Measurements from ENCODE around the gene SOX18. TPM values are rescaled to one million over a fixed set of nuclear protein-coding genes. Genes with fewer than 3 reads are reported as not detected.

The SOX18 gene
- total and polyA plus RNA-seq, 8 donors, result 0.58 to 26.6 (median 8.7) TPM

DNA sequence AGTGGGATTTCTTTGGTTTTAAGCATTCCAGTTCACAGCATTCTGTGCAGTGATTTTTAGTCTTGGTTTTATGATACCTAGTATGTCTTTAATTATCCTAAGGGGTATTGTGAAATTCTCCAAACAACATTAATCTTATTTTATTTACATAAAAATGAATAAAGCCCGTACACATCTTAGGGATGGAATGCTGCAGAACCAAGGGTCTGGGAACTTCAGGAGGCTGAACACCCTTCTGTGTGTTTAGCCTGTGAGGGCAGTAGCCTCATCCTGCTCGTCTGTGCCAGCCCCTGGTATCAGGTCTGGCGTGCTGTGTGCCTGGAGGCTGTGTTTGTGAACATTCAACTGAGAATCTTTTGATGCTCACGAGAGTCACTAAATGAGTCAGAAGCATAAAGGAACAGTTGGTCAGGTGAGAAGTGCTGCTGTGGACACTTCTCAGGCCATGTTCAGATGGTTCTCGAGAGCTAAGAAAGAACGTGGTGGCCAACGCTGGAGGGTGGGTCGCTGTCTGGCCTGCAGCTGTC is 38.7 kb downstream of the SOX18 start:
- Histone ChIP-seq H3K36me3 (peaks cover 41 to 91% (median 89%) of the 10 kb centered on the region in 4 donors), H3K9me3 (no peaks in the 10 kb centered on the region), H3K27ac (no peak overlapping the region), H3K4me3 (no peak overlapping the region), H3K27me3 (no peaks in the 10 kb centered on the region), H3K4me1 (no peaks in the 10 kb centered on the region)
- 85 to 91% (median 88%) methylated on average over 8 of the region's 8 CpGs for WGBS, 5 donors
- TF ChIP-seq POLR2A (IDR thresholded peaks at IDR 0.05) (no peak), EP300 (IDR thresholded peaks at IDR 0.05) (no peak), POLR2AphosphoS5 (IDR thresholded peaks at IDR 0.05) (no peak)
- TF ChIP-seq, protein P1, sequence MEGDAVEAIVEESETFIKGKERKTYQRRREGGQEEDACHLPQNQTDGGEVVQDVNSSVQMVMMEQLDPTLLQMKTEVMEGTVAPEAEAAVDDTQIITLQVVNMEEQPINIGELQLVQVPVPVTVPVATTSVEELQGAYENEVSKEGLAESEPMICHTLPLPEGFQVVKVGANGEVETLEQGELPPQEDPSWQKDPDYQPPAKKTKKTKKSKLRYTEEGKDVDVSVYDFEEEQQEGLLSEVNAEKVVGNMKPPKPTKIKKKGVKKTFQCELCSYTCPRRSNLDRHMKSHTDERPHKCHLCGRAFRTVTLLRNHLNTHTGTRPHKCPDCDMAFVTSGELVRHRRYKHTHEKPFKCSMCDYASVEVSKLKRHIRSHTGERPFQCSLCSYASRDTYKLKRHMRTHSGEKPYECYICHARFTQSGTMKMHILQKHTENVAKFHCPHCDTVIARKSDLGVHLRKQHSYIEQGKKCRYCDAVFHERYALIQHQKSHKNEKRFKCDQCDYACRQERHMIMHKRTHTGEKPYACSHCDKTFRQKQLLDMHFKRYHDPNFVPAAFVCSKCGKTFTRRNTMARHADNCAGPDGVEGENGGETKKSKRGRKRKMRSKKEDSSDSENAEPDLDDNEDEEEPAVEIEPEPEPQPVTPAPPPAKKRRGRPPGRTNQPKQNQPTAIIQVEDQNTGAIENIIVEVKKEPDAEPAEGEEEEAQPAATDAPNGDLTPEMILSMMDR (IDR thresholded peaks at IDR 0.05), result no peak
- intact Hi-C loops (cut with DNase I; ENCODE audit: low total_unique reads), result no loop called here
- DNase-seq, result no peak

DNA sequence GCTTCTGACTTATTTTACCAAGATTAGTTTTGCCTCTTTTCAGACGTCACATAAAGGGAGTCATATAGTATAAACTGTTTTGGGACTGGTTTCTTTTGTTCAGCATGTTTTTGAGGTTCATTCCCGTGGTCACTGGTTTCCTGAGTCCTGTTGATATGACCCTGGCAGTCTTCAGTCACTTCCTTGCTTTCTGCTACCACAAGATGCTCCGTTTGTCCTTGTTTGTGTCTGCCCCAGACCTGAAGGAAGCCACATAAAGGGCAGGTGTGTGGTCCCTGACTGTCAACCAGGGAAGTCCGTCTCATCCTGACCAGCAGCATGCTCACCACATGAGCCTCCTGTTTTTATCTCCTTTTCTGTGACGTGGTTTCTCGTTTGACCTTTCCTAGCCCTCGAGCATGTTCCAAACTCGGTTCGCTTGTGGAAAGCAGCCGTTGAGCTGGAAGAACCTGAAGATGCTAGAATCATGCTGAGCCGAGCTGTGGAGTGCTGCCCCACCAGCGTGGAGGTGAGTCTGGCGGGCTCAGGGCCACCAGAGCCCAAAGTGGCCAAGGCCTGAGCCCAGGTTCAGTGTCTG is 39.5 kb downstream of the SOX18 start:
- Histone ChIP-seq H3K4me1 (no peaks in the 10 kb centered on the region), H3K4me3 (no peak overlapping the region), H3K27ac (no peak overlapping the region), H3K36me3 (peaks cover 41 to 91% (median 89%) of the 10 kb centered on the region in 4 donors), H3K9me3 (no peaks in the 10 kb centered on the region), H3K27me3 (no peaks in the 10 kb centered on the region)
- no peak for DNase-seq
- TF ChIP-seq POLR2A (IDR thresholded peaks at IDR 0.05) (no peak), POLR2AphosphoS5 (IDR thresholded peaks at IDR 0.05) (no peak), EP300 (IDR thresholded peaks at IDR 0.05) (no peak)
- TF ChIP-seq, protein P1 (IDR thresholded peaks at IDR 0.05), result no peak
- WGBS, 5 donors, result 86 to 92% (median 88%) methylated on average over 13 of the region's 13 CpGs
- intact Hi-C loops (cut with DNase I; ENCODE audit: low total_unique reads), result no loop called here

DNA sequence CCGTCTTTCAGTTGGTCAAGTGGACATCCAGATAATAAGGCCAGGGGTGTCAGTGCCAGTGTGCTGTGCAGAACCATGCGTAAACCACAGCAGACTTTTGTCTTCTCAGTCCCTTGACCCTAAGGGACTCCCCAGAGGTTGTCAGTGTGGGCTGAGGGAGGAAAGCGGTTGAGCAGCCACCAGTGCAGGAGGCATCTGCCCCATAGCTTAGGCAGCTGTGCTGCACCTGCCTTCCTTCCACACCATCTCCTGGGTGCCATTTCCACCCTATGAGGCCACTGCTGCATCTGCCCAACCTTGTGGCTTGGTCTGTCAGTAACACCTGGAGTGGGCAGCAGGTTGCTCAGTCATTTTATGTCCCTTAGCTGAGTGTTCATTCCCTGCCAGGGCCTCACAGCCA is 42.5 kb downstream of the SOX18 start:
- H3K4me3 ChIP-seq, result no peak overlapping the region
- H3K4me1 ChIP-seq, result no peaks in the 10 kb centered on the region
- H3K36me3 ChIP-seq, result peaks cover 55 to 98% (median 96%) of the 10 kb centered on the region in 4 donors
- intact Hi-C loops (cut with DNase I; ENCODE audit: low total_unique reads), result no loop called here
- no peaks in the 10 kb centered on the region for H3K9me3 ChIP-seq
- no peak overlapping the region for H3K27ac ChIP-seq
- no peaks in the 10 kb centered on the region for H3K27me3 ChIP-seq
- DNase-seq, result no peak
- TF ChIP-seq POLR2A (IDR thresholded peaks at IDR 0.05) (no peak), POLR2AphosphoS5 (IDR thresholded peaks at IDR 0.05) (no peak), EP300 (IDR thresholded peaks at IDR 0.05) (no peak)
- TF ChIP-seq, protein P1 (IDR thresholded peaks at IDR 0.05), result no peak
- 90 to 100% (median 94%) methylated on average over 1 to 3 of the region's 3 CpGs for WGBS, 5 donors

DNA sequence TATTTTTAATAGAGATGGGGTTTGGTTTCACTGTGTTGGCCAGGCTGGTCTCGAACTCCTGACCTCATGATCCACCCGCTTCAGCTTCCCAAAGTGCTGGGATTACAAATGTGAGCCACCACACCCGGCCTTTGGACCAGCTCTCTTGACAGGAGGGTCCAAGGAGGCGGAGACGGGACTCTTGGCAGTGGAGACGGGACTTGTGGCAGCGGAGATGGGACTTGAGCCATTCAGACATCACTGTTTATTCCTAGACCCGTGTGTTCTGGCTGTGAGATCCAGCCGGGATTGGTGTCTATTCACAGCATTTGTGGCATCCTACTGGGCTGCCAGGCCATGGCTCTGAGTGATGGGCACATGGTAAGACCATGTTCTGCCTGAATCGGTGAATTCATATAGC is 42.9 kb downstream of the SOX18 start:
- Histone ChIP-seq H3K4me1 (no peaks in the 10 kb centered on the region), H3K27ac (no peak overlapping the region), H3K9me3 (no peaks in the 10 kb centered on the region), H3K36me3 (peaks cover 57 to 100% (median 98%) of the 10 kb centered on the region in 4 donors), H3K4me3 (no peak overlapping the region), H3K27me3 (no peaks in the 10 kb centered on the region)
- intact Hi-C loops (cut with DNase I; ENCODE audit: low total_unique reads), result no loop called here
- 81 to 88% (median 83%) methylated on average over 3 to 10 of the region's 10 CpGs for WGBS, 5 donors
- TF ChIP-seq, protein P1 (IDR thresholded peaks at IDR 0.05), result no peak
- TF ChIP-seq EP300 (IDR thresholded peaks at IDR 0.05), result no peak
- TF ChIP-seq POLR2AphosphoS5 (IDR thresholded peaks at IDR 0.05), result no peak
- no peak for TF ChIP-seq POLR2A (IDR thresholded peaks at IDR 0.05)
- no peak for DNase-seq
